GM19025 (cell line): ENCODE measurements around the gene MRPL53.
A peak's percentile ranks its signal among the peaks of the same experiment; 100 is the strongest.
"Not testable (repeated sequence)": the region's sequence is repeated elsewhere in the genome, so short reads cannot be mapped to it uniquely, and the experiment has no call there.

ENCODE experiments used
- ATAC-seq: cut with Tn5 transposase; IDR thresholded peaks from one replicate; pipeline ENCODE4 v1.9.1; 2021; ENCODE audit warnings: mild to moderate bottlenecking, low read depth, moderate library complexity; ENCODE audit not compliant: unreplicated experiment

The MRPL53 gene

DNA sequence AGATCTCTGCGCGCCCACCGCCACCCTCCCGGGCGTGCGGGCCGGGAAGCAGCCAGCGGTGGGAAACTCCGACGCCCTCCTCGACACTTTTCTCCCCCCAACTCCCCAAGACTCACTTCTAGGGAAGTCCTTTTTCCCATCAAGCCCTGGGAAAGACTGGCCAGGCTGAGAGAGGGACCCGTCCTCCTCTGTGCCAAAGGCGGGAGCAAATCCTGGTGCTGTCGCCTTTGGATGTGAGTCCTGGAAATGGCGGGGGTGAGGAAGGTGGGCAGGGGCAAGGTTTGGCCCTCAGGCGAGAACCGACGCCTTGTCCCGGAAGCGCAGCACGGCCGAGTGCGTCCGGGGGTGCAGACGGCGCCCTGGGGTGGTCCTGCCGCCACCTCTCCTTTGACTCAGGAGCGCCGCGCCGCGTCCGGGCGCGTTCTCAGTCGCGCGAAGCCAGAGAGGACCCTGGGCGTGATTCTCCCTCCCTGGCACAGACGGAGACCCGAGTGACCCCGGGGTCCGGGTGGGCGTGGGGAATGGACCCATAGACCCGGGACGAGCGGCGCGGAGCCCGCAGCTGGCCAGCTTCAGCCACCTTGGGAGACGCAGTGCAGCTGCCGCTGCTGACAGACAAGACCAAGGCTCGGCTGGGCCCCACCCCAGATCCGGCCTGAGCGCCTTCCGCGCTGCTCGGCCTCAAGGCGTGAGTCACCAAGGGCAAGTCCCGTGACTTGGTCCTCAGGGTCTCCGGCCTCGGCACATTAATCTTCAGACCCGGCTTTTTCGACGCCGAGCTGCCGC is 30.4 kb upstream of the MRPL53 start:
- ATAC-seq: peak; percentile 37

DNA sequence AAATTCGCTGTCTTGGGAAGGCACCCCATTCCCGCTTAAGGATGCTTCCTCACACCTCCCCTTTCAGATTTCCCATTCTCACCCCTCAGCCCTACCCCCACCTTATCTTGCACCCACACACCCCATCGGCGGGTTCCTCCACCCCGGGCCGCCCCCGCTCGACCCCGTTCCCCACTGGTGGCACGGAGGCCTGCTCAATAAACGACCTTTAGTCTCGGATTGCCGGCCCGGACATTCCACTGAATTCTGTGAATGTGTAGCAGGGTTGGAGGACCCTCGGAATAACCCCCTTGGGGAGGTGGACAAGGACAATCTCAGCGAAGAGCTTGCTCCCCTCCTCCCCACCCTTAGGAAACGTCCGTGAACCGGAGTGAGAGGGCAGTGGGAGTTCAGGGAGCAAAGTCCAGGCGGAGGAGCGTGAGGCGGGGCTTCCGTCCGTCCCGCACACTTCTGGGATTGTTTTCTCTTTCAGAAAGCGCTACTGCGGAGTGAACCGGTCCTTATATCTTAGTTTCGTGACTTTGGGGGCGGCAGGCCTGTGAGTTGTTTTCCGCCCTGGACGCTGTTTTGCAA is 29.8 kb upstream of the MRPL53 start:
- ATAC-seq: no peak

DNA sequence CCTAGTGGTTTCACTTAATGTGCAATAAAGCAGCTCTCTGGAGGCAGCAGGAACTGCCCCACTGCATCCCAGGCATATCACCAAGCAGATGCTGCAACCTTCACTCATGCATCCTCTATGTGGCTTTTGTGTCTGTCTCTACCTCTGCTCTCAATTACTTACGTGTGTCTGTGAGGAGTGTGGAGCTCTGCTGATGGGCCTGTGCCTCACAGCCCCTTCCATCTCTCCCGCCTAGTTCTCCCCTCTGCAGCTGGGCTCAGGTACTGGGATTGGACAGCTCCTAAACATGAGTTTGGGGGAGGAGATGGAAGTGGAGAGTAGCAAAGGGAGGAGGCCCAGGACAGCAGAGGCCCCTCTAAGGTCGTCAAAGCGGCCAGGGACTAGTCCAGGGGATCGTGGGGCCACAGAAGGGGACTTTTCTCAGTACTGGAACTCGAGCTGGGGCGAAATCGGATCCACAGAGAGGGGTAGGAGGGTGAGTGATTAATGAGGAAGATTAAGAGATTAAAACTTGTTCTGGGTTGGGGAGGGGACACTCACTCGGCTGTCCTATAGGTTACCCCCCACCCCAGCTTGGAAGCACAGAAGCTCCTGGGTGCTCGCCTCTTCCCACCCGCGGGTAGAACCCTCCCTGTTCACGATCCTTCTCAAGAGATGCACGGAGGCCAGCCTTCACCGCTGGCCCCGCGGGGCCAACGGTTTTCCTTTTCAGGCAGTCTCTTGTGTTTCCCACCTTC is 29.0 kb upstream of the MRPL53 start:
- no peak for ATAC-seq

GRCh38 chr2:74500578-74500946 is 28.1 kb upstream of the MRPL53 start:
- no peak for ATAC-seq

DNA sequence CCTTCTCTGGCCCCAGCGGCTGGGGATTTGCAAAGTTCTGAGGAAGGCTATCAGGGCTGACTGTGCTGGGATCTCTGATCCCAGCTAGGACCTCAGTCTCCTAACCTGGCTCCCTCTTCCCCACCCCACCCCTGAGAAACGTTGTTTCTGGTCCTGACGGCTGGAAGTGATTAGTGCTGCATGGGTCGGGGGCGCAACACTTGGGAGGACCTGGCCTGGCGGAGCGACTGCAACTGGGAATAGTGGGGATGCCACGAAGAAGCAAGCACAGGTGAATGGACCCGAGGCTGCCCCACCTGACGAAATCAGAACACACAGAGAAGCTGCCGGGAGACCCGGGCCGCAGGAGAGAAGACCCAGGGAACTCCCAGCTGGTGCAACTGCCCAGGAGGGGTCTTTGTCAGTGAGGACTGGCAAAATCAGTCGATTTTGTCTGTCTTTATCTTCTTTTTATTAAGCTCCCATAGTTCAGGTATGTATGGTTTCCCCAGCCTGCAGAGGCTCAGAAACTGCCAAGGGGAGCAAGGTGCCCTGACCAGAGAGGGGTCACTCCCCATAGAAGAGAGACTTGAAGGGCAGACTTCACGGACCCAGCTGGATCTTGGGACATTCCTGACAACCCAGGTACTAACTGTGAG is 27.6 kb upstream of the MRPL53 start:
- no peak for ATAC-seq

DNA sequence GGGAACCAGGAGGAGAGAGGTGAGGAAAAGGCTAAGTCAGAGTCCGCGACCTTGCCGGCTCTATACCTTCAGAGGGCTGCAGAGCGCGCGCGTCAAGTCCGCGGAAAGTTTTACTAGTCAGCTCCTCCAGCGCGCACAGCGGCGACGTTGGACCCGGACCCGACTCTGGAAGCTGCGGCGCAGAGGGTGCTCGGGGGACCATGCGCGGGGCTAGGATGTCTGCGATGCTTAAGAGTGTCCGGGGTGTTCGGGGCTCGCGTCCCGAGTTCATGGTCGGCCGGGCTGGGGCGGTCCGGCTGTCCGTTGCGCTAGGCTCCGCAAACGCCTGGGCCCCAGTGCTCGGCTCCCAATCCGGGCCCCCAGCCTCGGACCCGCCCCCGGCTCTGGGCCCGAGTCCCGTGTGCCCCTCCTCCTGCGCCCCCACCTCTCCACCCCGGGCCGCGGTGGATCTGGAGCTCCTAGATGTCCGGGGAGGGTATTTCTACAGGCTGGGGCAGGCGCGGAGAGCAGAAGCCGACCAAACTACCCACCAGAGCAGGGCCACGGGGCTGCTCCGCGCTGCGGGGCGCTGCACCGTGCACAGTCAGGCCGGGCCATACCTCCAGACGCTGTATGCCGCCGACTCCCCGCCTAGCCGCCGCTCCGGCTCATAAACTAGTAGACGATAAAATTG is 26.9 kb upstream of the MRPL53 start, which contains the start of gene LBX2:
Gene LBX2 (minus strand): TSS at position 337 of the 673 bp plus-strand sequence. CDS start 66 bp downstream, at position 271.
- ATAC-seq: no peak

DNA sequence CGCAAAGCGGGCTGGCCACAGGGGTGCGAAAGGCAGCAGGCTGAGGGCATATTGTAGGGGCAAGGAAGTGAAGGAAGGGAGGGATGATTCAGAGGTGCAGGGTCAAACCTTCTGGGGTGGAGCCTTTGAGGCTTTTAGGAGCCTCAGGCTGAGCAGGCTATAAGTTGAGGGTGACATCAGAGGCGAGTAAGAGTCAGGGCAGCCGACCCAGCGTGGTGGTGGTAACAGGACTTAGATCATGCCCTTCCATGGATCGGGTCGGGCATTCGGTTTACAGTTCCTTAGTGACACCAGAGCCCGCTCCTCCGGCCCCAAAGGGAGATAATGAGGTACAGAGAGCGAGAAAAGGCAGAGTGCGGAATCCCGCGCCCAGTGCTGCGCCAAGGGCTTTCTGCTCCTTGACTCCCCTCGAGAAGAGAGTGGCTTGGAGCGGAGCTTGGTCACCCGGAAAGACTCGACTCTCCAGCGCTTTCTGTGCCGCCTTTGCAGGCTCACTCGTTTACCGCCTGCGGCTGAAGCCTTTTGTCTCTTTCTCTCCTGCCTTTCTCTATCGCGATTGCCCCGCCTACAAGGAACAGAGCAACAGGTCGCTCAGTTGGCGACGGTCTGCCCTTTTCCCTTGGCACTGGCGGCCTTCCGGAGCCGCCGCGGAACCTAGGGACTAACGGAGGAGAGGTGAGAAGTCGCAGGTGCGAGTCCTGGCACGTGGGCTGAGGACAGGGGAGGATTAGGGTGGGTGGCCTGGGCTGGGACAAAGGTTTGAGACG is 26.2 kb upstream of the MRPL53 start:
- ATAC-seq: no peak

DNA sequence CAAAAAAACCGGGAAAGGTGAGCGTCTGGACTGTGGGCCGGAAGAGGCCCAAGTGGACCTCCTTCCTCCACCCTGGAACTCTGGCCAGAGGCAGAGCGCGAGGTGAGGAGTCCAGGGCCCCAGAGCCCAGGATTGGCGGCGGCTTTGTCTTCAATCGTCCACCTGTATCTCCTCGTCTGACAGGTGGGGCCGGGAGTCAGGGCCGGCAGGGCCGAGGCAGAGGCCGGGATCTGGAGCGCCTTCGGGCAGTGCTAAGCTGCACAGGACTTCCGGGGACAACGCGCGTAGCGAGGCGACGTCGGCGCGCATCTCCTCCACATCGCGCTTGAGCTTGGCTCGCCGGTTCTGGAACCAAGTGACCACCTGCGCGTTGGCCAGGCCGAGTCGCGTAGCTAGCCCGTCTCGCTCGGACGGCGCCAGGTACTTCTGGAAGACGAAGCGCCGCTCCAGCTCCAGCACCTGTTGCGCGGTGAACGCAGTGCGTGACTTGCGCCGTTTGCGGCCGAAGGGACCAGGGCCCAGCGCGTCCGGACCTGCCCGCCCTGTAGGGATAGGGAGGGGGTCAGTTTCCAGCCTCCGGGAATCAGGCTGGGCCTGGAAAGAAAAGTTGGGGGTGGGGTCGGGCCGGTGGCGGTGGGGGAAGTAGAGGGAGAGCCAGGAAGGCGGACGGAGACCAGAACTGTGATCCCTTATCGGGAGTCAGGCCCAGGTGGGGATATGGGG is 25.5 kb upstream of the MRPL53 start:
- ATAC-seq: no peak

DNA sequence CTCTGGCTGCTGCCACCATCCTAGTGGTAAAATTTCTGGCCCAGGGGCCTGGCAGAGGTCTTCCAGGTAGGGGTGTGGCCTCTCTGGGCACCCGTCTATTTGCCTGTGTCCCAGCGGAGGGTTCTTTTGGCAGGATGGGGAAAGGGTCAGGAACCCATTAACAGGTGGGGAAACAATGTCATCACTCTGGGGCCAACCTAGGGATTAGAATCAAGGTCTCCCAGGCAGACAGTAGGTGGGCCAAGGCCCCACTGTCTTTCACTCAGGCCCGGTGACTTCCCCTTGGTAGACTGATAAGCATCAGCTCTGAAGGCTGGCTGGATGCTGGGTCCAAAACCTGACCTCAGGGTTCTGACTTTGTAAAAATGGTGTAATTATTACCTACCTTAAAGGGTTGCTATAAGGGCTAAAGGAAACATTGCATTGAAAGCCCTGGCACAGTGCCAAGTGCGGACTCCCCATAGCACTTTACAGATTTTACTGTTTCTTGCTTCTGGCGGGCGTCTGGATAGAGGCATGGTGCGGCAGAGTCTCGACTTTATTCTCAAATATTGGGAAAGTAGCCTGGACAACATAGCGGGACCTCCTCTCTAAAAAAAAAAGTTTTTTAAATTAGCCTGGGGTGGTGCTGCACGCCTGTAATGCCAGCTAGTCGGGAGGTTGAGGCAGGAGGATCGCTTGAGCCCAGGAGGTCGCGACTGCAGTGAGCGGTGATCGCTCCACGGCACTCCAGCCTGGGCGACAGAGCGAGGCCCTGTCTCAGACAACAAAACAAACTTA is 24.7 kb upstream of the MRPL53 start:
- no peak for ATAC-seq

DNA sequence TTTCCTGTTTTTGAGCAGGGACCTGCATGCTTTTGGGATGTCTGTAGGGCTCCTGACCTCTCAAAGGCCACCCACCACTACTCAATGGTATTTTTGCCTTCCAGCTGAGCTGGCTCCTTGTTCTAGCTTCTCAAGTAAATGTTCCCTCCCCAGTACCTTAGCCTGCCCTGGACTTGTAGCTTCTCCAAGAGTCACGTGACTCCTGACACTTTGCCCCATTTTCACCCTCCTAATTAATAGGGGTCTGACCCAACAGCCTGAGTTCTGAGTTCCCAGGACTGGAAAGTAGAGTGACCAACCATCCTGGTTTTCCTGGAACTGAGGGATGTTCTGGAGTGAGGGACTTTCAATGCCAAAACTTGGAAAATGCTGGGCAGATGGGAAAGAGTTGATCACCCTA is 23.0 kb upstream of the MRPL53 start:
- no peak for ATAC-seq

DNA sequence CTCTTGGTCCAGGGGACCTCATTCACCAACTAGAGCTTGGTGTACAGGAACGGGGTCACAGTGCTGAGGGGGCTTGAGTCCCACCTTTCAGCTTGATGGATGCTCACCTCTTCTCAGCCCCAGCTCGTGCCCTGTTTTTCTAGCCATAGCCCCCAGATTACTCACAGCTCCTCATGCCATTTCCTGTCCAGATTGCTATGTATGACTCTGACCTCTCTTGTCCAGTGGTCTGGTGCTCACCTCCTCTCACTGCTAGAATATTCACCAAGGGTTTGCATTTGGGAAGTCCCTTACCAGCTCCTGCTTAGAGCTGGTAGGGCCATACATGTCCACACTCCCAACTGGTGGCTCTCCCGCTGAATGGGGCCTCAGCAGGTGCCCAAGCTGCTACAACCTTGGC is 21.1 kb upstream of the MRPL53 start:
- no peak for ATAC-seq

- no peak for ATAC-seq
These were observed 19.4 kb upstream of the MRPL53 start for GRCh38 chr2:74491648-74492544.

- no peak for ATAC-seq
These were observed 17.4 kb upstream of the MRPL53 start for GRCh38 chr2:74489906-74490305.

- no peak for ATAC-seq
These were observed 16.4 kb upstream of the MRPL53 start for GRCh38 chr2:74488643-74489481.

DNA sequence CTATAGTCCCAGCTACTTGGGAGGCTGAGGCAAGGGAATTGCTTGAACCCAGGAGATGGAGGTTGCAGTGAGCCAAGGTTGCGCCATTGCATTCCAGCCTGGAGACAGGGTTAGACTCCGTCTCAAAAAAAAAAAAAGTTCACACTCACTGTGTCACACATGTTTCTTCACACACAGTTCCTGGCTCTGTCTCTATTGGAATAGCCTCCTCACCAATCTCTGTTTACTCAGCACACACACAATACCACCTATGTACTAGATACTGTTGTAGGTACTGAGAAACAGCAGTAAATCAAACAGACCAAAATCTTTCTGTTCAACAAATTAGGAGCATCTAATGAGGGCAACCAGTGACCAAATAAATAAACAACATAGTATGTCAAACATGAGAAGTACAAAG is 13.7 kb upstream of the MRPL53 start:
- no peak for ATAC-seq

- ATAC-seq: not testable (repeated sequence)
These were observed 11.2 kb upstream of the MRPL53 start for GRCh38 chr2:74483675-74484164.
